CD4-positive, alpha-beta T cell (primary cell): ENCODE measurements around the gene OMA1. TPM values are rescaled to one million over a fixed set of nuclear protein-coding genes. Genes with fewer than 3 reads are reported as not detected.

Experiments
- ATAC-seq: fragments of 200-7000 bp; cut with Tn5 transposase; one replicate; pipeline ENCODE4 v1.10.0; 2022; ENCODE audit warnings: mild to moderate bottlenecking; ENCODE audit not compliant: poor library complexity
- CTCF ChIA-PET: fragments of 350-600 bp; sonication (Branson Sonifier 250); formaldehyde crosslinking; loops from one replicate; lab custom pipeline; 2021; ENCODE audit warnings: antibody characterized with exemption, inconsistent platforms; lab: Charles Lee
- POLR2A ChIA-PET: fragments of 350-600 bp; sonication (Branson Sonifier 250); formaldehyde crosslinking; loops from one replicate; lab custom pipeline; 2021; ENCODE audit warnings: antibody characterized with exemption, inconsistent platforms; lab: Charles Lee
- DNase-seq, 14 experiments: peaks; one replicate each; pipeline ENCODE4 v3.0.0-alpha.2; 2013 to 2020; ENCODE audit warnings: mixed read lengths in 2 of 14
- H3K27ac ChIP-seq, 2 donors: one replicate each; pipeline versions ENCODE4 v1.5.1 to v1.7.0; 2013; ENCODE audit warnings: low read length in 2 of 2, low read depth in 1 of 2, mild to moderate bottlenecking in 1 of 2
- H3K27me3 ChIP-seq, 2 experiments: 1 replicate in 1 of 2; 2 replicates in 1 of 2; pipeline versions ENCODE4 v1.6.1 to v1.7.0; 2013; ENCODE audit warnings: low read length in 2 of 2, control low read depth in 1 of 2, mild to moderate bottlenecking in 1 of 2, moderate library complexity in 1 of 2; ENCODE audit not compliant: insufficient read depth in 2 of 2, control insufficient read depth in 1 of 2
- H3K36me3 ChIP-seq: one replicate; pipeline ENCODE4 v1.6.1; 2013; ENCODE audit warnings: low read length, control low read depth; ENCODE audit not compliant: insufficient read depth
- H3K4me1 ChIP-seq: one replicate; pipeline ENCODE4 v1.6.1; 2013; ENCODE audit warnings: low read length, control low read depth; ENCODE audit not compliant: insufficient read depth
- H3K4me3 ChIP-seq: one replicate; pipeline ENCODE4 v1.5.1; 2013; ENCODE audit warnings: mild to moderate bottlenecking, low read length, moderate library complexity
- H3K9me3 ChIP-seq, 2 experiments: 1 replicate in 1 of 2; 2 replicates in 1 of 2; pipeline versions ENCODE4 v1.6.1 to v1.7.0; 2013; ENCODE audit warnings: low read length in 2 of 2, mild to moderate bottlenecking in 2 of 2, control low read depth in 1 of 2, moderate library complexity in 1 of 2; ENCODE audit not compliant: control insufficient read depth in 1 of 2, insufficient read depth in 1 of 2
- H3K27ac Mint-ChIP-seq: one replicate; pipeline ENCODE4 v1.8.0; 2020; ENCODE audit warnings: mixed read lengths
- H3K27me3 Mint-ChIP-seq: one replicate; pipeline ENCODE4 v1.8.0; 2021; ENCODE audit warnings: mixed read lengths
- H3K36me3 Mint-ChIP-seq: one replicate; pipeline ENCODE4 v1.8.0; 2021; ENCODE audit warnings: low read depth, mixed read lengths
- H3K4me1 Mint-ChIP-seq: one replicate; pipeline ENCODE4 v1.8.0; 2021; ENCODE audit warnings: low read depth, mixed read lengths
- H3K4me3 Mint-ChIP-seq: one replicate; pipeline ENCODE4 v1.8.0; 2020; ENCODE audit warnings: mild to moderate bottlenecking, mixed read lengths
- H3K9me3 Mint-ChIP-seq: one replicate; pipeline ENCODE4 v1.8.0; 2020; ENCODE audit warnings: mixed read lengths
- CTCF ChIP-seq: fragments of 200-600 bp; IDR thresholded peaks from one replicate; pipeline ENCODE4 v1.8.0; 2022; ENCODE audit warnings: antibody characterized with exemption, mild to moderate bottlenecking
- intact Hi-C, 2 experiments: fragments of 100-400 bp; cut with DNase I in 1 of 2; cut with micrococcal nuclease in 1 of 2; formaldehyde crosslinking; loops; one replicate each; pipeline versions ENCODE4 v1.15.1 to v1.9.0; 2023 to 2025; cut with DNase I, micrococcal nuclease
- total RNA-seq, 174 experiments: library from RNA in 2 of 174; stranded (reverse) in 2 of 174; gene quantifications; one replicate each; pipeline ENCODE4 v1.2.3 and lab custom pipeline; 2021 to 2026

Gene OMA1
- total RNA-seq, 2 experiments from 2014 or later: 23.7 to 27.7 TPM

- H3K36me3 ChIP-seq: no peaks in the 10 kb centered on the region
- H3K27me3 ChIP-seq: no peaks in the 10 kb centered on the region
- ATAC-seq (peak; percentile 71), DNase-seq (peak; percentile 54 to 91 (median 72))
- H3K4me1 Mint-ChIP-seq: peaks cover 35% of the 10 kb centered on the region
- H3K4me1 ChIP-seq: peaks cover 15% of the 10 kb centered on the region
- no peak for TF ChIP-seq CTCF
- peak overlapping the region; percentile 82 for H3K4me3 ChIP-seq
- ChIA-PET CTCF (interaction anchor here (0.8 to 4.3 kb wide), 12 partner anchors 8 to 1714 kb away, joined by 3 to 84 read pairs (median 7); no protein-coding TSS in a partner anchor), POLR2A (interaction anchor here (0.6 to 2.6 kb wide), 13 partner anchors 10 to 1269 kb away, joined by 3 to 29 read pairs (median 5); partner anchors contain the start of genes HOOK1 and MYSM1)
- peak overlapping the region; percentile 96 to 97 for H3K27ac ChIP-seq
- peak overlapping the region; percentile 97 for H3K27ac Mint-ChIP-seq
- no peaks in the 10 kb centered on the region for H3K9me3 ChIP-seq
- intact Hi-C loops: loop anchor here (1.0 to 10.0 kb wide), 8 partner anchors 30 to 1714 kb away; partner anchors contain the start of genes FGGY (in 1 of the 2), JUN (in 1 of the 2) and MYSM1 (in 1 of the 2)
- H3K36me3 Mint-ChIP-seq: peaks cover 15% of the 10 kb centered on the region
- H3K4me3 Mint-ChIP-seq: peak overlapping the region; percentile 97
- H3K27me3 Mint-ChIP-seq: peaks cover 4% of the 10 kb centered on the region
- no peaks in the 10 kb centered on the region for H3K9me3 Mint-ChIP-seq
Measured at GRCh38 chr1:58545591-58546519, 671 bp downstream of the OMA1 start.

GRCh38 chr1:58543260-58543659 lies 3.3 kb downstream of the OMA1 start:
- intact Hi-C loops: loop anchor here (10.0 kb wide), 2 partner anchors 112 to 752 kb away; partner anchors contain the start of gene FGGY (in 1 of the 2)
- H3K27me3 Mint-ChIP-seq: no peaks in the 10 kb centered on the region
- no peak for TF ChIP-seq CTCF
- Histone ChIP-seq H3K4me1 (peaks cover 15% of the 10 kb centered on the region), H3K27ac (no peak overlapping the region), H3K36me3 (peaks cover 6% of the 10 kb centered on the region), H3K4me3 (no peak overlapping the region), H3K27me3 (no peaks in the 10 kb centered on the region), H3K9me3 (no peaks in the 10 kb centered on the region)
- H3K4me1 Mint-ChIP-seq: peaks cover 35% of the 10 kb centered on the region
- ATAC-seq: no peak
- POLR2A ChIA-PET: no interaction called here
- CTCF ChIA-PET: interaction anchor here (2.1 kb wide), 1 partner anchor 28 kb away, joined by 7 read pairs; no protein-coding TSS in a partner anchor
- no peak for DNase-seq
- H3K27ac Mint-ChIP-seq: no peak overlapping the region
- no peak overlapping the region for H3K4me3 Mint-ChIP-seq
- peaks cover 15% of the 10 kb centered on the region for H3K36me3 Mint-ChIP-seq
- H3K9me3 Mint-ChIP-seq: no peaks in the 10 kb centered on the region

- POLR2A ChIA-PET: no interaction called here
- Histone ChIP-seq H3K4me3 (no peak overlapping the region), H3K36me3 (peaks cover 13% of the 10 kb centered on the region), H3K27me3 (no peaks in the 10 kb centered on the region), H3K4me1 (no peaks in the 10 kb centered on the region), H3K27ac (no peak overlapping the region), H3K9me3 (no peaks in the 10 kb centered on the region)
- no peak overlapping the region for H3K27ac Mint-ChIP-seq
- H3K36me3 Mint-ChIP-seq: peaks cover 16% of the 10 kb centered on the region
- no peak overlapping the region for H3K4me3 Mint-ChIP-seq
- intact Hi-C loops: no loop called here
- no peak for ATAC-seq
- no peak for DNase-seq
- no peaks in the 10 kb centered on the region for H3K27me3 Mint-ChIP-seq
- no peaks in the 10 kb centered on the region for H3K9me3 Mint-ChIP-seq
- H3K4me1 Mint-ChIP-seq: peaks cover 13% of the 10 kb centered on the region
- no peak for TF ChIP-seq CTCF
- CTCF ChIA-PET: interaction anchor here (1.4 kb wide), 1 partner anchor 15 kb away, joined by 4 read pairs; no protein-coding TSS in a partner anchor
Measured at GRCh38 chr1:58539553-58539952, 7.0 kb downstream of the OMA1 start.
